ENCODE measurements around the gene GALR2.

The GALR2 gene

DNA sequence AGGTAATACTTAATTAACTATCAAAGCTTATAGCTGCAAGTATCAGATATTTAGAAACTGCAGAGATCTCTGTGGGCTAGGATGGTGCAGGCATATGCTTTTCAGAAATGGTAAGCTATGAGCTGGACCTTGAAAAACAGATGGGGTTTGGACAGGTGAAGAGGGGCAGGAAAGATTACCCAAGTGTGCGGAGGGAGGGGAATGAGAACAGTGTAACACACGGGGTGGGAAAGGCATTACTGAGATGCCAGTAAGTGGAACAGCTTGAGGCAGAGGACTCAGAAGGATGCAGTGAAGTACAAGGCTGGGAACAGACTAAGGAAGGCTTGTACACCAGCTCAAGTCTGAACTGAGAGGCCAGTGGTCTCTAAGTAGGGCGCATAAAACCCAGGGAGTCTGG lies 25.3 kb upstream of the GALR2 start:
- no peaks in the 10 kb centered on the region for H3K9me3 ChIP-seq (ENCODE audit: severe bottlenecking)
- no peak for DNase-seq
- H3K4me3 ChIP-seq (ENCODE audit: low read depth, low read length): no peak overlapping the region
- peaks cover 91% of the 10 kb centered on the region for H3K36me3 ChIP-seq
- TF ChIP-seq, protein P1, sequence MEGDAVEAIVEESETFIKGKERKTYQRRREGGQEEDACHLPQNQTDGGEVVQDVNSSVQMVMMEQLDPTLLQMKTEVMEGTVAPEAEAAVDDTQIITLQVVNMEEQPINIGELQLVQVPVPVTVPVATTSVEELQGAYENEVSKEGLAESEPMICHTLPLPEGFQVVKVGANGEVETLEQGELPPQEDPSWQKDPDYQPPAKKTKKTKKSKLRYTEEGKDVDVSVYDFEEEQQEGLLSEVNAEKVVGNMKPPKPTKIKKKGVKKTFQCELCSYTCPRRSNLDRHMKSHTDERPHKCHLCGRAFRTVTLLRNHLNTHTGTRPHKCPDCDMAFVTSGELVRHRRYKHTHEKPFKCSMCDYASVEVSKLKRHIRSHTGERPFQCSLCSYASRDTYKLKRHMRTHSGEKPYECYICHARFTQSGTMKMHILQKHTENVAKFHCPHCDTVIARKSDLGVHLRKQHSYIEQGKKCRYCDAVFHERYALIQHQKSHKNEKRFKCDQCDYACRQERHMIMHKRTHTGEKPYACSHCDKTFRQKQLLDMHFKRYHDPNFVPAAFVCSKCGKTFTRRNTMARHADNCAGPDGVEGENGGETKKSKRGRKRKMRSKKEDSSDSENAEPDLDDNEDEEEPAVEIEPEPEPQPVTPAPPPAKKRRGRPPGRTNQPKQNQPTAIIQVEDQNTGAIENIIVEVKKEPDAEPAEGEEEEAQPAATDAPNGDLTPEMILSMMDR (IDR thresholded peaks at IDR 0.05; ENCODE audit: low read depth, low read length): no peak
- no peak overlapping the region for H3K27ac ChIP-seq
- H3K27me3 ChIP-seq (ENCODE audit: insufficient read depth, low read depth, severe bottlenecking): no peaks in the 10 kb centered on the region

DNA sequence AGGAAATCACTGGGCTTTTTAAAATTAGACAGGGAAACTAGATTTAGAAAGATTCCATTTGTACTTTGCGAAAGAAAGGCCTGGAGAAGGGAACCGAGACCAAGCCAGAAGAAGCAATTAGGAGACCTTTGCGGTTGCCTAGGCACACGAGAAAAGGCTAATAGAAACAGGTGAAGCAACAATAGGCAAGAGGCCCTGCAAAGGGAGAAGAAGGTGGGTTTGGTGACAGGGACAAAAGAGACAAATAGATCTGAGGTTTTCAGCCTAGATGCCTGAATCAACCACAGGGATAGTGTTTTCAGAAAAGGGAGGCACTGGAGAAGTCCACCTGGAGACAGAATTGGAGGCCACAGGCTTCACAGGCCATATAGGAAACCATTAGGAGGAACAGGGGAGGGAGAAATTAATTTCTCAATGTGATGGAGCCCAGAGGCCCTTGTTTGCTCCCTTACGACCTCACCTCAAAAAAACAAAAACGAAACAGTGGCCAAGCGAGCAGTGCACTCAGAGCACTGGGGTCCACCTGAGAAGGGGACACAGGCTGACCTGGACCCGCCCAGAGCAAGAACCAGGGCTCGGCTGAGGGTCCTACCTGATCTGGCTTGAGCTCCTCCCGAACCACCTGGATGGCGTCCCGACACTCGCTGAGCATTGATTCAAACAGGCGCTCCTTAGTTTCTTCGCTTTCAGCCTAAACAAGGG lies 24.6 kb upstream of the GALR2 start:
- Histone ChIP-seq H3K36me3 (peaks cover 91% of the 10 kb centered on the region), H3K9me3 (ENCODE audit: severe bottlenecking) (no peaks in the 10 kb centered on the region), H3K4me3 (ENCODE audit: low read depth, low read length) (no peak overlapping the region), H3K27me3 (ENCODE audit: insufficient read depth, low read depth, severe bottlenecking) (no peaks in the 10 kb centered on the region), H3K27ac (no peak overlapping the region)
- DNase-seq: no peak
- TF ChIP-seq, protein P1 (IDR thresholded peaks at IDR 0.05; ENCODE audit: low read depth, low read length): no peak

DNA sequence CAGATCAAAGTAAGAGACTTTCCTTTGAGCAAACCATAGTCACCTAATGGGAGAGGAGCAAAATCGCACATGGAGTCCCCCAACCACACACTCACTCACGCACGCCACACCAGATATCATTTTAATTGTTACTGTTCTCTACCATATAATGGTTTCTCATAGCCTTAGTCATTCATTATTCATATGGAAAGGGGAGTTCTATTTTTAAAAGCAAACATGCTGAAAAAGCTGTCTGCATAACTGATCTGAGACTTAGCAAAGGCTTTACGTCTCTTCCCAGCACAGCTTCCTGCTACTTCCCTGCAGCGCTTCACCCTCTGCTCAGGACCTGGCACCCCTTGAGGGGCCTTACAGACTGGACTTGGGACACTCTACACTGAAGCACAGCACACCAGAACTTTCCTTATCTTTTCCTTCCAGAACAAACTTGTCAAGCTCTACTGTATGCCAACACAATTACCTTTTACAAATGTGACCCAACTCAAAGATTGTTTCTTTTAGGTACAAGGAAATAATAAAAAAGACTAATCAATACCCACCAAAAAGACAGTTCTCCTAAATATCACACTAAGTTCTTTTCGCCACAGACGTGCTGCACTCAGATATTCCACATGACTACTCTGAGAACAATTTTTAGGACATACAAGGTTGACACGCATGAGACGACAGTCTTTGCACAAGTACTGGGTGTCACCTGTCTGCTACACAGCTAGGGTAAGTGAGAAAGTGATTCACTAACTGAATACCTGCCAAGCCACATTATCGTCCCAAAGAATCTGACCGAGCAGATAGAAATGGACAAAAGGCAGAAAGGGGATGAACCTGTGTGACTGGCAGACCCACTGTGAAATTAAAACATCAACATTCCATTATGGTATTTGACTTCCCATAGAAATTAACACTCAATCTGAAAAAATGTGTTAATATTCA lies 23.8 kb upstream of the GALR2 start:
- Histone ChIP-seq H3K9me3 (ENCODE audit: severe bottlenecking) (no peaks in the 10 kb centered on the region), H3K27ac (no peak overlapping the region), H3K4me3 (ENCODE audit: low read depth, low read length) (no peak overlapping the region), H3K27me3 (ENCODE audit: insufficient read depth, low read depth, severe bottlenecking) (no peaks in the 10 kb centered on the region), H3K36me3 (peaks cover 90% of the 10 kb centered on the region)
- TF ChIP-seq, protein P1 (IDR thresholded peaks at IDR 0.05; ENCODE audit: low read depth, low read length): no peak
- DNase-seq: no peak

DNA sequence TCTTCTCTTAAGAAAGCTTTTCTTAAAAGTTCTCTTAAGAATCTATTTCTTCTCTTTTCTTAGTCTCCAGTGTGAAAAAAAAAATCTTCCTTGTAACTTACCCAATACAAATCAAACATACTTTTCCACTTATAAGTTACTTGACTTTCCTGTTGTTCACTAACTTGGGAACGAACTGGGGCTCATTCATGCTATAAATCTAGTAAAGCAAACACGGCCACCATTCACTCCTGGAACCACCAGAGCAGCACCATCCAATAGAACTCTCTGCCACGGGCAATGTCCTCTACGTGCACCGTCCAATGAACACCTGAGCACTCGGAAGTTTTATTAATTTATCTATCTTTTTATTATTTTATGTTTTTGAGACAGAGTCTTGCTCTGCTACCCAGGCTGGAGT lies 23.0 kb upstream of the GALR2 start:
- H3K27me3 ChIP-seq (ENCODE audit: insufficient read depth, low read depth, severe bottlenecking): no peaks in the 10 kb centered on the region
- peaks cover 90% of the 10 kb centered on the region for H3K36me3 ChIP-seq
- H3K27ac ChIP-seq: no peak overlapping the region
- H3K4me3 ChIP-seq (ENCODE audit: low read depth, low read length): no peak overlapping the region
- DNase-seq: no peak
- TF ChIP-seq, protein P1 (IDR thresholded peaks at IDR 0.05; ENCODE audit: low read depth, low read length): no peak
- H3K9me3 ChIP-seq (ENCODE audit: severe bottlenecking): no peaks in the 10 kb centered on the region

DNA sequence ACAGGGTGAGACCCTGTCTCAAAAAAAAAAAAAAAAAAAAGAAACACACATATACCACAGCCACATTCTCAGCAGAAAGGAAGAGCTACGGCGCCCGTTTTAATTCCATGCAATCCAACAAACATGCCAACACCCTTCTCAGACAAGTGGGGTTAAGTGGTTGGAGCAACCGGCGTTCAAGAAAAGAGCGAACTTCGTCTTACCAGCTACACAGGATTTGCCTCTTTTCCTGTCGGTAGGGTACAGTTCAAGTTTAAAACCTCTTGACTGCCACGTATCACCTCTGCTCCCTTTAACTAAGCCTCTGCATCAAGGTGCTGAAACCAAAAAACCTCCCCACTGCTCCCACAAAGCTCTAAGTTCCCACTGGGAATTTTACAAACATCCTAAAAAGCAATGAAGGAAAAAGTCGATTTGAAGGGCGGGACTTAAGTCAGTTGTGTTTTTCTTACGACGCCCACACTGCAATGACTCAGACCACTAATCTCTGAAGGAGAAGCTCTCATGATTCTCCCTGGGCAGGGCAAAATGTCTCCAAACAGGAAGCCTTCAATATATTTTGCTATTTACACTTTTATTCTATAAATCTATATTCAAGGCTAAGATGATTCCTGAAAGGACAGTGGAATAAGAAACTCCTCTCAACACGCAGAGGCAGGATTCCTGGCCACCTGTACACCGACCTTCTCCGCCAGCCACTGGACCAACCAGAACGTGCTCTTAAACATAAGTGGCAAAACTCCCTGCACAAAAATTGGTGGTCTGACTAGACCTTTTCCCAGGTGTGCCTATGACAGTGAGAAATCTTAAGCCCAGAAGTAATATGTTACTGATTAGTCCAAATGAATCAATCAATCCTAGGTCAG lies 21.1 kb upstream of the GALR2 start:
- no peaks in the 10 kb centered on the region for H3K27me3 ChIP-seq (ENCODE audit: insufficient read depth, low read depth, severe bottlenecking)
- no peak overlapping the region for H3K27ac ChIP-seq
- no peak overlapping the region for H3K4me3 ChIP-seq (ENCODE audit: low read depth, low read length)
- TF ChIP-seq, protein P1 (IDR thresholded peaks at IDR 0.05; ENCODE audit: low read depth, low read length): no peak
- no peak for DNase-seq
- H3K9me3 ChIP-seq (ENCODE audit: severe bottlenecking): no peaks in the 10 kb centered on the region
- peaks cover 90% of the 10 kb centered on the region for H3K36me3 ChIP-seq
